BJ (cell line): ENCODE measurements around the gene UBAP1. TPM values are rescaled to one million over a fixed set of nuclear protein-coding genes. Genes with fewer than 3 reads are reported as not detected.

Experiments
- CTCF ChIA-PET: fragments of 350-600 bp; formaldehyde crosslinking; extraction: SDS; loops from one replicate; lab custom pipeline; 2021; ENCODE audit warnings: antibody characterized with exemption, inconsistent platforms; lab: Yijun Ruan, JAX
- POLR2A ChIA-PET: fragments of 300-600 bp; sonication (Branson Sonifier 250); formaldehyde crosslinking; extraction: SDS; loops from one replicate; lab custom pipeline; 2021; ENCODE audit warnings: antibody characterized with exemption; lab: Charles Lee
- DNase-seq: peaks from one replicate; pipeline ENCODE4 v3.0.0-alpha.2; 2011; ENCODE audit warnings: low read depth
- H3K27me3 ChIP-seq: 2 replicates; pipeline ENCODE4 v1.6.0; 2011; ENCODE audit warnings: low read length; ENCODE audit not compliant: control insufficient read depth, insufficient read depth
- H3K36me3 ChIP-seq: 2 replicates; pipeline ENCODE4 v1.5.1; 2011; ENCODE audit warnings: low read length; ENCODE audit not compliant: control insufficient read depth, insufficient read depth
- H3K4me3 ChIP-seq: 2 replicates; pipeline ENCODE4 v1.5.1; 2011; ENCODE audit warnings: low read depth, mild to moderate bottlenecking, control low read depth, low read length
- CTCF ChIP-seq: IDR thresholded peaks from 2 replicates; pipeline ENCODE4 v1.5.1; 2011; ENCODE audit warnings: low read depth, mild to moderate bottlenecking, control low read depth, inconsistent platforms, low read length, moderate library complexity; ENCODE audit not compliant: insufficient read depth
- polyA plus RNA-seq: library from polyadenylated mRNA; depleted of rRNA; stranded (reverse); fragments of >200 nt; gene quantifications from 2 replicates; pipeline ENCODE4 v1.2.3, GENCODE V29; 2011

Gene UBAP1
- polyA plus RNA-seq, 1 experiment: 65.5 TPM

- H3K36me3 ChIP-seq: peaks cover 9% of the 10 kb centered on the region
- H3K27me3 ChIP-seq: no peaks in the 10 kb centered on the region
- CTCF ChIA-PET: interaction anchor here (1.0 to 7.6 kb wide), 6 partner anchors 10 to 121 kb away, joined by 3 to 57 read pairs (median 6); partner anchors contain the start of gene MYORG
- peak; percentile 13; the same call in 1 of the 2 replicates for TF ChIP-seq CTCF
- POLR2A ChIA-PET: interaction anchor here (0.8 kb wide), 1 partner anchor 156 kb away, joined by 3 read pairs; no protein-coding TSS in a partner anchor
- no peak overlapping the region for H3K4me3 ChIP-seq
- no peak for DNase-seq
Measured at GRCh38 chr9:34256104-34256503, 77.3 kb downstream of the UBAP1 start.

GRCh38 chr9:34256987-34257585 lies 78.2 kb downstream of the UBAP1 start:
- CTCF ChIA-PET: interaction anchor here (6.3 to 7.6 kb wide), 2 partner anchors 9 to 120 kb away, joined by 53 to 57 read pairs; partner anchors contain the start of gene MYORG
- DNase-seq: no peak
- no peak overlapping the region for H3K4me3 ChIP-seq
- peaks cover 1% of the 10 kb centered on the region for H3K36me3 ChIP-seq
- TF ChIP-seq CTCF: no peak
- H3K27me3 ChIP-seq: no peaks in the 10 kb centered on the region
- POLR2A ChIA-PET: no interaction called here

- TF ChIP-seq CTCF: no peak
- CTCF ChIA-PET: no interaction called here
- Histone ChIP-seq H3K36me3 (peaks cover 1% of the 10 kb centered on the region), H3K4me3 (no peak overlapping the region), H3K27me3 (no peaks in the 10 kb centered on the region)
- DNase-seq: no peak
- POLR2A ChIA-PET: no interaction called here
Measured at GRCh38 chr9:34259315-34259714, 80.5 kb downstream of the UBAP1 start.

- Histone ChIP-seq H3K27me3 (no peaks in the 10 kb centered on the region), H3K36me3 (no peaks in the 10 kb centered on the region), H3K4me3 (no peak overlapping the region)
- POLR2A ChIA-PET: no interaction called here
- no peak for DNase-seq
- no peak for TF ChIP-seq CTCF
- CTCF ChIA-PET: interaction anchor here (0.7 to 8.0 kb wide), 2 partner anchors 8 to 26 kb away, joined by 3 to 57 read pairs; no protein-coding TSS in a partner anchor
Measured at GRCh38 chr9:34262971-34263370, 84.1 kb downstream of the UBAP1 start.

GRCh38 chr9:34267660-34268059 lies 88.8 kb downstream of the UBAP1 start:
- H3K36me3 ChIP-seq: no peaks in the 10 kb centered on the region
- POLR2A ChIA-PET: no interaction called here
- CTCF ChIA-PET: interaction anchor here (1.0 to 8.0 kb wide), 2 partner anchors 13 to 15 kb away, joined by 3 to 57 read pairs; no protein-coding TSS in a partner anchor
- H3K4me3 ChIP-seq: no peak overlapping the region
- no peak for TF ChIP-seq CTCF
- no peak for DNase-seq
- no peaks in the 10 kb centered on the region for H3K27me3 ChIP-seq
